ENCODE data around the gene MTMR1.

- TF ChIP-seq MAX (CRISPR knock-in tag; IDR thresholded peaks at IDR 0.05) (no peak), ZNF639 (CRISPR knock-in tag; conservative IDR thresholded peaks at IDR 0.05 in 1 of 2, IDR thresholded peaks at IDR 0.05 in 1 of 2) (no peak)
Measured at GRCh38 chrX:150715184-150715583, 22.0 kb downstream of the MTMR1 start.
